GM12873 (cell line): Measurements from ENCODE around the gene PRSS2.

Experiments
- CTCF ChIP-seq: IDR thresholded peaks from 2 replicates; pipeline ENCODE4 v1.5.1; 2012; ENCODE audit warnings: low read depth, mild to moderate bottlenecking, moderate library complexity, low read length, control low read depth; ENCODE audit not compliant: insufficient read depth; ENCODE audit errors: missing control alignments

The PRSS2 gene

GRCh38 chr7:142770661-142771352 lies at the start of gene PRSS2:
Gene PRSS2, plus strand, starts transcription at chr7:142770970. Its CDS starts 13 bp downstream, at chr7:142770983.
- no peak for TF ChIP-seq CTCF

GRCh38 chr7:142720986-142721385 lies 49.8 kb upstream of the PRSS2 start:
- no peak for TF ChIP-seq CTCF

DNA sequence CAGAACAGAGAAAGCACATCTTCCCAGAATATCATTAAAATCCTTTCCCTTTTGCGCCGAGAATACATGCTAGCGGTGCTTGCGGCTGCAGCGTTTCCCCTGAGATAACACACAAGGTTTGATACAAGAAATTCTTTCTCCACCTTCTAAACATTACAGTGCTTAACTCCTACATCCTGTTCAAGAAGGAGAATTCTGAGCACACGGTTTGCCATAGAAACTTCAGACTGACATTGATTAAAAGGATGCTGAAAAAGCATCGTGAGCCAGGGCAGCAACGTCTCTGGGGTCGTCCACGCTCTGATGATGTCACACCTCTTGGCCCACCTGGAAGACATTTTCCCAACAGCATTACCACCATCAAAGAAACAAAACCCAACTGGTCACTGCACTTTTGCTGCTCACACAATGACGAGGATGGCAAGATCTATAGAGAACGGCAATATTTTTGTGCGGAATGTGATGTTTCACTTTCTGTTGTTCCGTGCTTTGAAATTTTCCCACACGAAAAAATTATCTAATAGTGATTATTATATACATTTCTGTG lies 48.4 kb upstream of the PRSS2 start:
- TF ChIP-seq CTCF, result no peak

GRCh38 chr7:142733271-142733670 lies 37.5 kb upstream of the PRSS2 start:
- no peak for TF ChIP-seq CTCF

DNA sequence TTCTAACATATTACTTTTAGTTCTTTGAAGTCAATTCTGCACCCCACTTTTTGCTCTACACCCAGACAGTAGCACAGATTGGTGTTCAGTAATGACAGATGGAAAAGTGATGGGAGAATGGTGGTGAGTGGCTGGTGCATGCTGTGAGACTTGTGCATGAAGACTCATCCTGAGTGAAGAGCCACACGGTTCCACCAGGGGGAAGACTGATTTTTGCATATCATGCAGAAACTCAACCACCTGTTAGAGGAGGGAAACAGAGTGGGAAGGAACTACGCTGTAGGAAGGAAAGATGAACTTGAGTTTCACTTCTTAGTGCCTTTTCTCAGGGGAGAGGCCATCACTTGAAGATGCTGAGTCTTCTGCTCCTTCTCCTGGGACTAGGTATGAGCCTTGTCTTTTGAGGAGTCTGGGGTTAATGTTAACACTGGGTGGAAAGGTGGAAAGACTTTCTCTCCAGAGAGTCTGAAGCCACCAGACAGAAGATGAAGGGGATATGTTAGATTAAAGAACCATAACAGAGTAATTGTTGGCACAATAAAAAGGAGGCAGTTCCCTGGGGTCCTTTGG lies 30.8 kb upstream of the PRSS2 start:
- TF ChIP-seq CTCF, result peak; percentile 62

DNA sequence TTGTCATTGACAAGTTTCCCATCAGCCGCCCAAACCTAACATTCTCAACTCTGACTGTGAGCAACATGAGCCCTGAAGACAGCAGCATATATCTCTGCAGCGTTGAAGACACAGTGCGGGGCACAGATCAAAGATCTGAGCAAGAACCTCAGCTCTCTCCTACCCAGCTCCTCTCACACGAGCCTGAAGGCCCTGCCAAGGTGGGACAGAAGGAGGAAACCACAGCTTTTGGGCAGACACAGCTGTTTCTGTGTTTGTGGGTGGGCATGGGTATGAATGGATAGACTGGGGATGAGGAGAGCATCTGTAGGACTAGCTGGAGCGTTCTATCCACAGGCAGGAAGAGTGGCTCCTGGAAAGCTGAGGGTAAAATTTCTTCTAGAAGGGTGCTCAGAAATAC lies 30.0 kb upstream of the PRSS2 start:
- TF ChIP-seq CTCF, result no peak

DNA sequence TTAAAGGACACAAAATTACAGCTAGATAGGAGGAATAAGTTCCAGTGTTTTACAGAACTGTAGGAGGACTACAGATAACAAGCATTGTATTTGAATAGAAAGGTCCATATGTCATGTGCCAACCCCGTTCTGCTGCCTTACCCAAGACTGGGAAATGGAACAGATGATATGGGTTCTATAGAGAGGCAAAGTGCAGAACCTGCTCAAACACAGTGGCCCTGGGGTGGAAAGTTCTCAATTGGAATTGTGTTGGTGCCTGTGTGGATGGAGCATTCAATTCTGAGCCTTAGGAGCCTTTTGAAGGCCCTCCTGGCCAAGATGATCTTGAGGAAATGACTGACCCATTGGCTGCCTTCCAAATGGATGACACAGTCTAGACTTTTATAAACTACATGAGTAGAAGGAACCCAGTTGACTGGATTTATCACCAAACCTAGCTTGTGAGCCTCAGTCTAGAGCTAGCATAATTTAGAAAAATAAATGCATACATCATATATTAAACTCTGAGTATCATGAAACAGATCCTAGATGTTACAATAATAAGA lies 25.6 kb upstream of the PRSS2 start:
- no peak for TF ChIP-seq CTCF
